ENCODE data around the gene ARL3.

The ARL3 gene

GRCh38 chr10:102652170-102652916 lies 61.9 kb downstream of the ARL3 start:
- no peak for TF ChIP-seq CTCF (IDR thresholded peaks at IDR 0.05; ENCODE audit: borderline replicate concordance, extremely low read depth, low read length, poor library complexity, severe bottlenecking)
- no peak for TF ChIP-seq EZH2 (IDR thresholded peaks at IDR 0.05; ENCODE audit: borderline replicate concordance, low read depth, low read length, severe bottlenecking)
- H3K27me3 ChIP-seq (ENCODE audit: insufficient read depth, low read length, poor library complexity): no peaks in the 10 kb centered on the region
- H3K4me1 ChIP-seq (ENCODE audit: insufficient read depth, low read length): peaks cover 29% of the 10 kb centered on the region
- H3K4me3 ChIP-seq (ENCODE audit: low read depth in 1 of 2, low read length in 2 of 2): no peak overlapping the region
- no peak overlapping the region for H3K27ac ChIP-seq (ENCODE audit: low read length)
- H3K9me3 ChIP-seq (ENCODE audit: insufficient read depth, low read length, severe bottlenecking): no peaks in the 10 kb centered on the region
- H4K20me1 ChIP-seq (ENCODE audit: insufficient read depth, low read length): peaks cover 81% of the 10 kb centered on the region
- no peak overlapping the region for H3K9ac ChIP-seq (ENCODE audit: low read depth, low read length)
- peaks cover 66% of the 10 kb centered on the region for H3K79me2 ChIP-seq (ENCODE audit: insufficient read depth, low read length)
- DNase-seq (no peak), ATAC-seq (ENCODE audit: insufficient read depth, low read depth) (no peak; the same call in 2 of the 3 replicates)
- H3K36me3 ChIP-seq (ENCODE audit: insufficient read depth, low read length): peaks cover 95% of the 10 kb centered on the region
- no peak overlapping the region for H3K4me2 ChIP-seq (ENCODE audit: insufficient read depth, low read length)
- H2AFZ ChIP-seq (ENCODE audit: low read depth, low read length): no peak overlapping the region

GRCh38 chr10:102651455-102652169 lies 62.6 kb downstream of the ARL3 start:
- TF ChIP-seq EZH2 (IDR thresholded peaks at IDR 0.05; ENCODE audit: borderline replicate concordance, low read depth, low read length, severe bottlenecking) (no peak), CTCF (IDR thresholded peaks at IDR 0.05; ENCODE audit: borderline replicate concordance, extremely low read depth, low read length, poor library complexity, severe bottlenecking) (no peak)
- DNase-seq (no peak), ATAC-seq (ENCODE audit: insufficient read depth, low read depth) (no peak)
- Histone ChIP-seq H3K79me2 (ENCODE audit: insufficient read depth, low read length) (peaks cover 73% of the 10 kb centered on the region), H2AFZ (ENCODE audit: low read depth, low read length) (no peak overlapping the region), H3K27me3 (ENCODE audit: insufficient read depth, low read length, poor library complexity) (no peaks in the 10 kb centered on the region), H3K27ac (ENCODE audit: low read length) (no peak overlapping the region), H3K4me1 (ENCODE audit: insufficient read depth, low read length) (peaks cover 36% of the 10 kb centered on the region), H3K9ac (ENCODE audit: low read depth, low read length) (no peak overlapping the region), H3K36me3 (ENCODE audit: insufficient read depth, low read length) (peaks cover 95% of the 10 kb centered on the region), H3K4me2 (ENCODE audit: insufficient read depth, low read length) (no peak overlapping the region), H3K4me3 (ENCODE audit: low read depth in 1 of 2, low read length in 2 of 2) (no peak overlapping the region), H4K20me1 (ENCODE audit: insufficient read depth, low read length) (peaks cover 88% of the 10 kb centered on the region), H3K9me3 (ENCODE audit: insufficient read depth, low read length, severe bottlenecking) (no peaks in the 10 kb centered on the region)

GRCh38 chr10:102650655-102651454 lies 63.3 kb downstream of the ARL3 start:
- TF ChIP-seq CTCF (IDR thresholded peaks at IDR 0.05; ENCODE audit: borderline replicate concordance, extremely low read depth, low read length, poor library complexity, severe bottlenecking): no peak
- Histone ChIP-seq H4K20me1 (ENCODE audit: insufficient read depth, low read length) (peaks cover 90% of the 10 kb centered on the region), H2AFZ (ENCODE audit: low read depth, low read length) (no peak overlapping the region), H3K9ac (ENCODE audit: low read depth, low read length) (no peak overlapping the region), H3K4me1 (ENCODE audit: insufficient read depth, low read length) (peaks cover 44% of the 10 kb centered on the region), H3K27me3 (ENCODE audit: insufficient read depth, low read length, poor library complexity) (no peaks in the 10 kb centered on the region), H3K4me2 (ENCODE audit: insufficient read depth, low read length) (peak overlapping the region; percentile 18; the same call in 1 of the 2 replicates), H3K27ac (ENCODE audit: low read length) (no peak overlapping the region), H3K9me3 (ENCODE audit: insufficient read depth, low read length, severe bottlenecking) (no peaks in the 10 kb centered on the region), H3K36me3 (ENCODE audit: insufficient read depth, low read length) (peaks cover 94% of the 10 kb centered on the region), H3K79me2 (ENCODE audit: insufficient read depth, low read length) (peaks cover 80% of the 10 kb centered on the region), H3K4me3 (ENCODE audit: low read depth in 1 of 2, low read length in 2 of 2) (no peak overlapping the region)
- DNase-seq (no peak), ATAC-seq (ENCODE audit: insufficient read depth, low read depth) (no peak)

Measured in DND-41 (cell line).